HepG2 (cell line): ENCODE results near the gene LGALS7B.

Source experiments
- JUND ChIP-seq: sonication (generic); formaldehyde crosslinking; IDR thresholded peaks from 2 replicates; pipeline ENCODE4 v1.8.0; 2022; ENCODE audit warnings: mild to moderate bottlenecking, missing genetic modification reagents
- NFATC3 ChIP-seq: sonication (generic); formaldehyde crosslinking; IDR thresholded peaks from 2 replicates; pipeline ENCODE4 v1.5.1; 2020; ENCODE audit warnings: mild to moderate bottlenecking, missing genetic modification reagents
- YY1 ChIP-seq: IDR thresholded peaks from 2 replicates; pipeline ENCODE4 v1.6.1; 2011; ENCODE audit warnings: low read length, low read depth, moderate library complexity, mild to moderate bottlenecking; ENCODE audit not compliant: insufficient read depth, insufficient replicate concordance
- ZNF780A ChIP-seq: sonication (generic); formaldehyde crosslinking; IDR thresholded peaks from 2 replicates; pipeline ENCODE4 v1.8.0; 2022; ENCODE audit warnings: mild to moderate bottlenecking, missing genetic modification reagents, moderate library complexity
- TF ChIP-seq, protein P1 (sequence below): sonication (generic); formaldehyde crosslinking; IDR thresholded peaks from 2 replicates; pipeline ENCODE4 v1.8.0; 2023; ENCODE audit warnings: mild to moderate bottlenecking, missing genetic modification reagents

DNA sequence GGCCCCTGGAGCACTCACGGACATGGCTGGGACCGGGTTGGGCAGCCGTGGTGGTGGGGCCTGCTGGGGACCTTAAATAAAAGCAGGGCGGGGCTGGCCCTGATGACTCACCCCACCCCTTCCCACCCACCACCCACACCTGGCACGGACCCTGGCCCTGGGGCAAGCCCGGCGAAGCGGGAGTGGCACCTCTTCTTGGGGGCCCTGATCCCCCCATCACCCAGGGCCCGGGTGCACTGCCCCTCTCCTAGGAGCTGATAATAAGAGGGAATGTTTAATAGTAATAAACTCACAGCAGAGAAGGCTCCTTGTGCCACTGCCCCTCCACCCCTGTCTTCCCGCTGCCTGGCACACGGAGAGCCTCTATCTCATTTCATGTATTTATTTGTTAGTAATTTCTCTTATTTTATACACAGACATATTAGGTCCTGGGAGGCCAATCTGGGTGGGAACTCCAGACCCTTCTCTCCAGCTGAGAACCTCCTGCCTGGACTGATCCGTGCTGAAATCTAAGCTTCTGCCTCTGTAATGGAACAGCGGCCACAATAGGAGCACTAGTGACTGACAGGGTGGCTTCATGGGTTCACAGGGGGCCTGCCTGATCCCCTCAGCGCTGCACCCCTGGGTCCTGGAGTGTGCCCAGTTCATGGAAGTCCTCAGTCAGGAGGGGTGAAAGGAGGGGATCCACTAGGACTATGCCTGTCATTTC is 15.4 kb upstream of the LGALS7B start, which contains the start of gene LGALS7:
- TF ChIP-seq ZNF780A (CRISPR knock-in tag) (no peak), JUND (CRISPR knock-in tag) (no peak), NFATC3 (no peak), YY1 (no peak)
- TF ChIP-seq, protein P1, sequence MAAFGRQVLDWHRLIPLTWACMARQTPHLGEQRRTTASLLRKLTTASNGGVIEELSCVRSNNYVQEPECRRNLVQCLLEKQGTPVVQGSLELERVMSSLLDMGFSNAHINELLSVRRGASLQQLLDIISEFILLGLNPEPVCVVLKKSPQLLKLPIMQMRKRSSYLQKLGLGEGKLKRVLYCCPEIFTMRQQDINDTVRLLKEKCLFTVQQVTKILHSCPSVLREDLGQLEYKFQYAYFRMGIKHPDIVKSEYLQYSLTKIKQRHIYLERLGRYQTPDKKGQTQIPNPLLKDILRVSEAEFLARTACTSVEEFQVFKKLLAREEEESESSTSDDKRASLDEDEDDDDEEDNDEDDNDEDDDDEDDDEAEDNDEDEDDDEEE = no peak
